H1 (cell line): ENCODE measurements around the gene GCFC2. TPM values are rescaled to one million over a fixed set of nuclear protein-coding genes. Genes with fewer than 3 reads are reported as not detected.

Source experiments
- CTCF ChIA-PET: fragments of 300-600 bp; sonication (Branson Sonifier 250); formaldehyde crosslinking; loops from one replicate; lab custom pipeline; 2021; ENCODE audit not compliant: partially characterized antibody; lab: Charles Lee
- POLR2A ChIA-PET: fragments of 300-600 bp; sonication (Branson Sonifier 250); formaldehyde crosslinking; loops from one replicate; lab custom pipeline; 2021; ENCODE audit warnings: inconsistent platforms; ENCODE audit not compliant: partially characterized antibody; lab: Charles Lee
- DNase-seq, 2 experiments: peaks; one replicate each; pipeline versions ENCODE4 v3.0.0 to v3.0.0-alpha.2; 2010 to 2022; ENCODE audit warnings: low spot score in 2 of 2, low read depth in 1 of 2, mixed read lengths in 1 of 2
- FAIRE-seq: peaks from 2 replicates; lab custom pipeline; 2011; peaks lifted over from hg19 to GRCh38; lab: Jason Lieb, UNC
- H2AFZ ChIP-seq: 2 replicates; pipeline ENCODE4 v1.8.1; 2012; ENCODE audit warnings: low read length, inconsistent platforms
- H2AK5ac ChIP-seq: 2 replicates; pipeline ENCODE4 v1.6.1; 2013; ENCODE audit warnings: low read depth, low read length
- H2BK120ac ChIP-seq: replicated peaks from 2 replicates; pipeline ENCODE3; 2013; ENCODE audit warnings: low read depth, low read length, inconsistent platforms
- H2BK12ac ChIP-seq: 2 replicates; pipeline ENCODE4 v1.6.1; 2013; ENCODE audit warnings: low read depth, low read length
- H2BK15ac ChIP-seq: 2 replicates; pipeline ENCODE4 v1.6.1; 2013; ENCODE audit warnings: low read length
- H2BK20ac ChIP-seq: 2 replicates; pipeline ENCODE4 v1.6.1; 2013; ENCODE audit warnings: low read length
- H2BK5ac ChIP-seq: 2 replicates; pipeline ENCODE4 v1.6.1; 2013; ENCODE audit warnings: low read depth, low read length
- H3K14ac ChIP-seq: 2 replicates; pipeline ENCODE4 v1.6.1; 2013; ENCODE audit warnings: inconsistent platforms; ENCODE audit not compliant: insufficient read length
- H3K18ac ChIP-seq: 2 replicates; pipeline ENCODE4 v1.6.1; 2013; ENCODE audit warnings: low read length; ENCODE audit errors: extremely low read depth
- H3K23ac ChIP-seq: 2 replicates; pipeline ENCODE4 v1.6.1; 2013; ENCODE audit warnings: inconsistent platforms; ENCODE audit not compliant: insufficient read length
- H3K23me2 ChIP-seq: 2 replicates; pipeline ENCODE4 v1.6.1; 2013; ENCODE audit warnings: low read depth, low read length
- H3K27ac ChIP-seq: 2 replicates; pipeline ENCODE4 v1.6.1; 2011; ENCODE audit warnings: low read depth, low read length, inconsistent platforms
- H3K27me3 ChIP-seq, 4 experiments: replicated peaks in 1 of 4; 1 replicate in 1 of 4; 2 replicates in 3 of 4; pipeline versions ENCODE4 v1.6.1 to v1.8.1; 2011 to 2013; ENCODE audit warnings: low read length in 3 of 4, mild to moderate bottlenecking in 3 of 4, inconsistent platforms in 2 of 4, mixed read lengths in 2 of 4, moderate library complexity in 1 of 4; ENCODE audit not compliant: control insufficient read depth in 3 of 4, insufficient read depth in 3 of 4; ENCODE audit errors: extremely low read depth in 1 of 4
- H3K36me3 ChIP-seq, 4 experiments: 2 replicates each; pipeline versions ENCODE4 v1.6.1 to v1.8.1; 2011 to 2013; ENCODE audit warnings: mild to moderate bottlenecking in 4 of 4, low read length in 3 of 4, moderate library complexity in 2 of 4, control low read depth in 1 of 4, inconsistent platforms in 1 of 4; ENCODE audit not compliant: insufficient read depth in 4 of 4, control insufficient read depth in 2 of 4
- H3K4ac ChIP-seq: replicated peaks from 2 replicates; pipeline ENCODE3; 2013; ENCODE audit warnings: low read length, low read depth, mixed read lengths, inconsistent platforms; ENCODE audit not compliant: insufficient read length
- H3K4me1 ChIP-seq, 4 experiments: replicated peaks in 1 of 4; 1 replicate in 1 of 4; 2 replicates in 3 of 4; pipeline versions ENCODE4 v1.6.1 to v1.8.1; 2011 to 2013; ENCODE audit warnings: low read length in 3 of 4, inconsistent platforms in 2 of 4, mixed read lengths in 1 of 4; ENCODE audit not compliant: insufficient read depth in 4 of 4, control insufficient read depth in 3 of 4
- H3K4me2 ChIP-seq, 2 experiments: 2 replicates each; pipeline versions ENCODE4 v1.6.1 to v1.8.1; 2011 to 2013; ENCODE audit warnings: low read depth in 2 of 2, low read length in 2 of 2, control low read depth in 1 of 2, inconsistent platforms in 1 of 2, mild to moderate bottlenecking in 1 of 2; ENCODE audit not compliant: insufficient read depth in 1 of 2
- H3K4me3 ChIP-seq, 4 experiments: fragments of 200-600, 300-600 bp in 1 of 4; sonication (generic), shearing (Covaris generic), sonication (Bioruptor Twin) in 1 of 4; 2 replicates each; pipeline versions ENCODE4 v1.5.1 to v1.8.1; 2011 to 2016; ENCODE audit warnings: low read length in 4 of 4, low read depth in 3 of 4, control low read depth in 2 of 4, inconsistent platforms in 2 of 4, mild to moderate bottlenecking in 2 of 4, mixed read lengths in 1 of 4, moderate library complexity in 1 of 4; ENCODE audit not compliant: insufficient read depth in 2 of 4; ENCODE audit errors: extremely low read depth in 1 of 4
- H3K56ac ChIP-seq: replicated peaks from 2 replicates; pipeline ENCODE3; 2013; ENCODE audit warnings: low read depth, mild to moderate bottlenecking, mixed read lengths, low read length, inconsistent platforms; ENCODE audit not compliant: insufficient read length
- H3K79me1 ChIP-seq: 2 replicates; pipeline ENCODE4 v1.6.1; 2013; ENCODE audit warnings: low read depth, low read length, control low read depth
- H3K79me2 ChIP-seq, 2 experiments: 2 replicates each; pipeline versions ENCODE4 v1.6.1 to v1.8.1; 2012 to 2013; ENCODE audit warnings: low read length in 2 of 2, mild to moderate bottlenecking in 2 of 2, inconsistent platforms in 1 of 2; ENCODE audit not compliant: insufficient read depth in 2 of 2, control insufficient read depth in 1 of 2
- H3K9ac ChIP-seq, 4 experiments: replicated peaks in 1 of 4; 1 replicate in 1 of 4; 2 replicates in 3 of 4; pipeline versions ENCODE4 v1.6.1 to v1.8.1; 2011 to 2013; ENCODE audit warnings: low read depth in 3 of 4, low read length in 3 of 4, control low read depth in 2 of 4, mild to moderate bottlenecking in 2 of 4, moderate library complexity in 2 of 4, inconsistent platforms in 1 of 4; ENCODE audit errors: extremely low read depth in 1 of 4
- H3K9me3 ChIP-seq, 2 experiments: 2 replicates each; pipeline versions ENCODE4 v1.6.1 to v1.8.1; 2012 to 2013; ENCODE audit warnings: mild to moderate bottlenecking in 2 of 2, moderate library complexity in 2 of 2, control low read depth in 1 of 2, inconsistent platforms in 1 of 2, low read depth in 1 of 2, low read length in 1 of 2, mixed read lengths in 1 of 2; ENCODE audit not compliant: insufficient read depth in 2 of 2
- H4K20me1 ChIP-seq, 2 experiments: replicated peaks in 1 of 2; 2 replicates each; pipeline versions ENCODE3 to v1.8.1; 2011 to 2013; ENCODE audit warnings: inconsistent platforms in 2 of 2, low read length in 2 of 2, mild to moderate bottlenecking in 1 of 2; ENCODE audit not compliant: insufficient read depth in 2 of 2, control insufficient read depth in 1 of 2
- H4K5ac ChIP-seq: 2 replicates; pipeline ENCODE4 v1.6.1; 2013; ENCODE audit warnings: low read length, low read depth, mixed read lengths, inconsistent platforms; ENCODE audit not compliant: insufficient read length
- H4K8ac ChIP-seq: 2 replicates; pipeline ENCODE4 v1.8.0; 2013; ENCODE audit warnings: mild to moderate bottlenecking, moderate library complexity, low read length, inconsistent platforms; ENCODE audit not compliant: insufficient read depth; ENCODE audit errors: extremely low read depth
- H4K91ac ChIP-seq: replicated peaks from 2 replicates; pipeline ENCODE3; 2013; ENCODE audit warnings: low read length, mixed read lengths, inconsistent platforms; ENCODE audit not compliant: insufficient read length
- BACH1 ChIP-seq: IDR thresholded peaks from 2 replicates; pipeline ENCODE4 v1.6.1; 2012; ENCODE audit warnings: low read length, improper control_type of control experiment
- BRCA1 ChIP-seq: IDR thresholded peaks from 2 replicates; pipeline ENCODE4 v1.6.1; 2012; ENCODE audit warnings: low read depth, low read length, improper control_type of control experiment
- CBX5 ChIP-seq: fragments of 300-800, 300-1000 bp; sonication (generic); IDR thresholded peaks from 2 replicates; pipeline ENCODE4 v1.7.1; 2016; ENCODE audit warnings: antibody characterized with exemption, low read length, low read depth
- CBX8 ChIP-seq: fragments of 300-800, 300-1000 bp; sonication (generic); IDR thresholded peaks from 2 replicates; pipeline ENCODE4 v1.7.1; 2016; ENCODE audit warnings: low read depth, low read length, borderline replicate concordance
- CREB1 ChIP-seq: IDR thresholded peaks from 2 replicates; pipeline ENCODE4 v1.6.1; 2012; ENCODE audit warnings: inconsistent platforms
- KDM4A ChIP-seq: IDR thresholded peaks from one replicate; pipeline ENCODE4 v1.7.1; 2012; ENCODE audit warnings: low read depth, mild to moderate bottlenecking, moderate library complexity, low read length, inconsistent platforms; ENCODE audit not compliant: severe bottlenecking
- MAFK ChIP-seq: IDR thresholded peaks from 2 replicates; pipeline ENCODE4 v1.6.1; 2012; ENCODE audit warnings: low read depth, mild to moderate bottlenecking, improper control_type of control experiment, low read length
- NANOG ChIP-seq: IDR thresholded peaks from 2 replicates; pipeline ENCODE4 v1.6.1; 2011; ENCODE audit warnings: low read length, low read depth, mild to moderate bottlenecking, inconsistent platforms; ENCODE audit not compliant: insufficient read depth, poor library complexity, severe bottlenecking
- POLR2A ChIP-seq, 2 experiments: IDR thresholded peaks; 1 replicate in 1 of 2; 2 replicates in 1 of 2; pipeline ENCODE4 v1.6.1; 2011; ENCODE audit warnings: low read depth in 2 of 2, low read length in 2 of 2, mild to moderate bottlenecking in 2 of 2; ENCODE audit errors: control extremely low read depth in 1 of 2
- RNF2 ChIP-seq: fragments of 200-900, 300-1000 bp; sonication (generic); IDR thresholded peaks from 2 replicates; pipeline ENCODE4 v1.7.1; 2016; ENCODE audit warnings: borderline replicate concordance, low read depth, mild to moderate bottlenecking, antibody characterized with exemption, low read length; ENCODE audit not compliant: poor library complexity, severe bottlenecking; ENCODE audit errors: missing control alignments
- SAP30 ChIP-seq: fragments of 300-600 bp; sonication (generic); IDR thresholded peaks from 2 replicates; pipeline ENCODE4 v1.7.1; 2012; ENCODE audit warnings: low read length, moderate library complexity, mild to moderate bottlenecking, inconsistent platforms; ENCODE audit not compliant: insufficient read depth, insufficient replicate concordance
- TAF7 ChIP-seq: optimal IDR thresholded peaks from 2 replicates; pipeline ENCODE3; 2011; ENCODE audit warnings: low read depth, mild to moderate bottlenecking, inconsistent platforms, low read length, moderate library complexity, borderline replicate concordance
- TBP ChIP-seq: IDR thresholded peaks from 2 replicates; pipeline ENCODE4 v1.6.1; 2011; ENCODE audit warnings: low read depth, low read length, improper control_type of control experiment
- TCF12 ChIP-seq: IDR thresholded peaks from 2 replicates; pipeline ENCODE4 v1.6.1; 2011; ENCODE audit warnings: low read depth, mild to moderate bottlenecking, low read length
- YY1 ChIP-seq: IDR thresholded peaks from 2 replicates; pipeline ENCODE4 v1.6.1; 2011; ENCODE audit warnings: low read depth, mild to moderate bottlenecking, low read length
- WGBS, 2 experiments: shearing (Covaris generic) in 1 of 2; methylation state at CpG; one replicate each; pipeline versions ENCODE4 v1.1.6 to v1.1.7; 2013 to 2015; ENCODE audit warnings: low lambda C conversion rate in 2 of 2, mixed read lengths in 2 of 2, inconsistent platforms in 1 of 2, low coverage in 1 of 2, missing lambda C conversion rate in 1 of 2; ENCODE audit not compliant: insufficient replicate concordance in 2 of 2, insufficient coverage in 1 of 2, insufficient read length in 1 of 2; ENCODE audit errors: extremely low coverage in 1 of 2, missing lambda C conversion rate in 1 of 2; 5-methylcytosine and 5-hydroxymethylcytosine counted together
- polyA plus RNA-seq, 7 experiments: library from polyadenylated mRNA; depleted of rRNA in 3 of 7; stranded (reverse) in 5 of 7; unstranded in 2 of 7; fragments of >200 nt in 5 of 7; fragments of 200-250 nt in 2 of 7; gene quantifications; 1 replicate in 5 of 7; 2 replicates in 1 of 7; 4 replicates in 1 of 7; pipeline versions ENCODE4 v1.2.1 to v1.2.3, GENCODE V29; 2011 to 2013; ENCODE audit warnings: missing spikeins in 2 of 7, mixed read lengths in 2 of 7
- total RNA-seq: library from RNA; stranded (reverse); fragmentation: NEBNext Ultra II Directional; extraction: Animal tissue kit (Norgen Biotek cat#: 25700); gene quantifications from 2 replicates; pipeline ENCODE4 v1.2.1, GENCODE V29; 2021

Gene GCFC2
- total and polyA plus RNA-seq, 2 of the 8 experiments (the other 6 are each of a cell fraction or from before 2014, with no cell fraction given): 5.6 to 19.1 TPM

GRCh38 chr2:75667884-75668283 lies 42.8 kb downstream of the GCFC2 start:
- H3K4ac ChIP-seq: no peak overlapping the region
- FAIRE-seq: no peak
- no peak for TF ChIP-seq BRCA1
- no peak for TF ChIP-seq TCF12
- no peak for TF ChIP-seq BACH1
- TF ChIP-seq CBX8: no peak
- TF ChIP-seq SAP30: no peak
- TF ChIP-seq NANOG: no peak
- no peak for TF ChIP-seq MAFK
- TF ChIP-seq KDM4A: no peak
- no peak for TF ChIP-seq RNF2
- TF ChIP-seq TAF7: no peak
- no peak for TF ChIP-seq TBP
- no peak for TF ChIP-seq CBX5
- TF ChIP-seq CREB1: no peak
- no peak for TF ChIP-seq POLR2A (IDR thresholded peaks at IDR 0.05; ENCODE audit: control extremely low read depth in 1 of 2, low read depth in 2 of 2, low read length in 2 of 2)
- no peak for TF ChIP-seq YY1

More at GRCh38 chr2:75667884-75668283, 42.8 kb downstream of the GCFC2 start:
- DNase-seq: no peak
- Histone ChIP-seq H2BK15ac (no peak overlapping the region), H4K8ac (no peak overlapping the region), H3K36me3 (peaks cover 0 to 37% (median 10%) of the 10 kb centered on the region in 4 experiments; a peak in 4 of 8 replicates), H2AK5ac (no peak overlapping the region), H4K91ac (no peak overlapping the region), H2BK20ac (no peak overlapping the region), H2BK12ac (no peak overlapping the region), H3K79me1 (no peaks in the 10 kb centered on the region), H3K23ac (no peak overlapping the region), H2AFZ (no peak overlapping the region), H4K5ac (no peak overlapping the region), H3K79me2 (no peaks in the 10 kb centered on the region), H3K23me2 (no peaks in the 10 kb centered on the region), H3K56ac (no peak overlapping the region), H3K4me3 (no peak overlapping the region), H3K9ac (no peak overlapping the region), H3K14ac (no peak overlapping the region), H3K9me3 (no peaks in the 10 kb centered on the region), H2BK120ac (no peak overlapping the region), H4K20me1 (no peaks in the 10 kb centered on the region), H3K27ac (no peak overlapping the region), H3K4me2 (no peak overlapping the region), H3K4me1 (0 out of 7 replicates have a peak, but pooled peaks cover 0 to 2% (median under 1%) of the 10 kb centered on the region in 4 experiments), H2BK5ac (no peak overlapping the region), H3K27me3 (no peaks in the 10 kb centered on the region), H3K18ac (no peak overlapping the region)
- POLR2A ChIA-PET: interaction anchor here (1.0 to 1.5 kb wide), 2 partner anchors 9 to 10 kb away, joined by 3 to 5 read pairs; no protein-coding TSS in a partner anchor
- WGBS, 2 experiments: 90% methylated on average over 2 of the region's 2 CpGs; no CpG with 5 or more reads in 1 of the 2 experiments
- CTCF ChIA-PET: interaction anchor here (0.6 to 1.9 kb wide), 3 partner anchors 9 to 766 kb away, joined by 3 to 12 read pairs (median 4); no protein-coding TSS in a partner anchor
